OCI-LY3 (cell line): ENCODE results near the gene TNFSF12.

Experiments
- CTCF ChIP-seq: fragments of 200-600, 300-600 bp; sonication (generic); IDR thresholded peaks from 2 replicates; pipeline ENCODE4 v1.5.1; 2014; ENCODE audit warnings: antibody characterized with exemption, low read length, low read depth
- EZH2phosphoT487 ChIP-seq: fragments of 200-600 bp; shearing (Covaris generic); IDR thresholded peaks from 2 replicates; pipeline ENCODE4 v1.6.1; 2018; ENCODE audit warnings: antibody characterized with exemption, mixed run types, low read depth

GRCh38 chr17:7569571-7569970, 20.7 kb downstream of the TNFSF12 start:
- TF ChIP-seq CTCF (no peak), EZH2phosphoT487 (no peak)
